ENCODE data around the gene PCK2. TPM values are rescaled to one million over a fixed set of nuclear protein-coding genes. Genes with fewer than 3 reads are reported as not detected.

Gene PCK2
- total and polyA plus RNA-seq, 3 donors from 2014 or later: 20.7 to 43.6 (median 30.6) TPM

GRCh38 chr14:24144451-24144850, 50.3 kb downstream of the PCK2 start:
- Histone ChIP-seq H3K4me3 (no peak overlapping the region), H3K27me3 (no peaks in the 10 kb centered on the region), H3K4me1 (peaks cover 27% of the 10 kb centered on the region), H3K27ac (no peak overlapping the region), H3K9me3 (no peaks in the 10 kb centered on the region), H3K36me3 (ENCODE audit: low read depth, missing control alignments) (no peaks in the 10 kb centered on the region)
- DNase-seq: no peak
- intact Hi-C loops (cut with DNase I; ENCODE audit: low total_unique reads): no loop called here
- TF ChIP-seq POLR2A (IDR thresholded peaks at IDR 0.05) (no peak), CTCF (IDR thresholded peaks at IDR 0.05) (no peak)
- 90 to 91% methylated on average over 1 of the region's 1 CpG for WGBS, 2 donors

GRCh38 chr14:24145219-24145618, 51.1 kb downstream of the PCK2 start:
- no peak overlapping the region for H3K4me3 ChIP-seq
- peaks cover 21% of the 10 kb centered on the region for H3K4me1 ChIP-seq
- no peaks in the 10 kb centered on the region for H3K27me3 ChIP-seq
- no peak for DNase-seq
- intact Hi-C loops (cut with DNase I; ENCODE audit: low total_unique reads): no loop called here
- H3K36me3 ChIP-seq (ENCODE audit: low read depth, missing control alignments): no peaks in the 10 kb centered on the region
- 93 to 94% methylated on average over 2 of the region's 2 CpGs for WGBS, 2 donors
- TF ChIP-seq POLR2A (IDR thresholded peaks at IDR 0.05) (no peak), CTCF (IDR thresholded peaks at IDR 0.05) (no peak)
- H3K27ac ChIP-seq: no peak overlapping the region
- no peaks in the 10 kb centered on the region for H3K9me3 ChIP-seq

GRCh38 chr14:24145690-24146452, 51.8 kb downstream of the PCK2 start:
- DNase-seq: no peak
- H3K36me3 ChIP-seq (ENCODE audit: low read depth, missing control alignments): no peaks in the 10 kb centered on the region
- H3K4me3 ChIP-seq: peak overlapping the region; percentile 91 to 95
- WGBS, 2 donors: 10% methylated on average over 7 to 9 of the region's 9 CpGs
- H3K27me3 ChIP-seq: no peaks in the 10 kb centered on the region
- peaks cover 20% of the 10 kb centered on the region for H3K4me1 ChIP-seq
- TF ChIP-seq POLR2A (IDR thresholded peaks at IDR 0.05) (no peak), CTCF (IDR thresholded peaks at IDR 0.05) (no peak)
- intact Hi-C loops (cut with DNase I; ENCODE audit: low total_unique reads): no loop called here
- peak overlapping the region; percentile 89 to 91 for H3K27ac ChIP-seq
- no peaks in the 10 kb centered on the region for H3K9me3 ChIP-seq

- Histone ChIP-seq H3K9me3 (no peaks in the 10 kb centered on the region), H3K4me1 (peaks cover 20% of the 10 kb centered on the region), H3K36me3 (ENCODE audit: low read depth, missing control alignments) (no peaks in the 10 kb centered on the region), H3K4me3 (peak within 1 kb of the TSS; percentile 91 to 95), H3K27ac (peak within 1 kb of the TSS; percentile 89 to 91), H3K27me3 (no peaks in the 10 kb centered on the region)
- 0% methylated on average over 19 to 25 of the region's 25 CpGs for WGBS, 2 donors
- DNase-seq: peak; percentile 96
- intact Hi-C loops (cut with DNase I; ENCODE audit: low total_unique reads): no loop called here
- TF ChIP-seq CTCF (IDR thresholded peaks at IDR 0.05): no peak
- no peak for TF ChIP-seq POLR2A (IDR thresholded peaks at IDR 0.05)
Observed at GRCh38 chr14:24146453-24146977, 52.4 kb downstream of the PCK2 start, which contains the start of gene PSME2. TSS of gene PSME2 (minus strand) at chr14:24146610. CDS start at chr14:24146581, 29 bp downstream.

Data from testis (tissue), 3 donors.